RWPE1 (cell line): ENCODE data around the gene MAIP1.

Source experiments
- CTCF ChIA-PET: fragments of 350-600 bp; sonication (Branson Sonifier 250); formaldehyde crosslinking; extraction: SDS; loops from one replicate; lab custom pipeline; 2021; lab: Yijun Ruan, JAX
- POLR2A ChIA-PET: fragments of 400-600 bp; formaldehyde crosslinking; extraction: SDS; loops from one replicate; lab custom pipeline; 2020; ENCODE audit warnings: antibody characterized with exemption; ENCODE audit not compliant: low non-redundant PET; lab: Yijun Ruan, JAX
- DNase-seq: peaks from one replicate; pipeline ENCODE4 v3.0.0; 2012; ENCODE audit warnings: low spot score
- H3K27ac ChIP-seq: fragments of 450-650 bp; 2 replicates; pipeline ENCODE4 v1.5.1; 2017
- CTCF ChIP-seq: fragments of 450-650 bp; conservative IDR thresholded peaks from 2 replicates; pipeline ENCODE4 v1.5.1; 2017; ENCODE audit warnings: low read depth, mild to moderate bottlenecking

The MAIP1 gene

DNA sequence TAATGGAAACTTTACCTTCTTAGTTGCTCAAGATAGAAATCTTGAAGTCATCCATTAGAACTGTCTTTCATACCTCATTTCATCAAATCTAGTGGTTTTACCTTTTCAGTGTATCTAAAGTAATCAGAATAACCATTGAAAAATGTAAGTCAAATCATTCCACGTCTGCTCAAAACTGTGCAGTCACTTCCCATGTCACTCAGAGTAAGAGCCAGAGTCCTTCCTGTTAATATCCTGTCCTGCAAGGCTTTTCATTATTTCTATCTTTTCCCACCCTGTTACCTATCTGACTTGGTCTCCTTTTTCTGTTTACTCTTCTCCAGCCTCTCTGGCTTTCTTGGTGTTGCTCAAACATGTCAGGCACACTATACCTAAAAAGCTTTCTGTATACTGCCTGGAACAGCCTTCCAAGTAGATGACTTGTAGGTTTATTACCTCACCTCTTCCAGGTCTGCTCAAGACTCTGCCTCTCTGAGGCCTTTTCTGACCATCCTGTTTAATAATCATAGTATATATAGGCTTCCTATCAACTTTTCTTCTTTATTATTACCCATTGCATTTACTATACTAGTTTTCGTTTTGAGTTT lies 40.9 kb upstream of the MAIP1 start:
- DNase-seq = no peak
- CTCF ChIA-PET = interaction anchor here (0.6 kb wide), 1 partner anchor 11 kb away, joined by 3 read pairs; no protein-coding TSS in a partner anchor
- POLR2A ChIA-PET = no interaction called here
- no peak overlapping the region for H3K27ac ChIP-seq
- TF ChIP-seq CTCF = no peak

- H3K27ac ChIP-seq = no peak overlapping the region
- no peak for TF ChIP-seq CTCF
- ChIA-PET CTCF (interaction anchor here (0.6 kb wide), 1 partner anchor 564 kb away, joined by 5 read pairs; no protein-coding TSS in a partner anchor), POLR2A (no interaction called here)
- no peak for DNase-seq
Measured at GRCh38 chr2:199916980-199917379, 38.4 kb upstream of the MAIP1 start.

- ChIA-PET POLR2A (no interaction called here), CTCF (no interaction called here)
- no peak overlapping the region for H3K27ac ChIP-seq
- DNase-seq = no peak
- no peak for TF ChIP-seq CTCF
Measured at GRCh38 chr2:199922856-199923255, 32.5 kb upstream of the MAIP1 start.

DNA sequence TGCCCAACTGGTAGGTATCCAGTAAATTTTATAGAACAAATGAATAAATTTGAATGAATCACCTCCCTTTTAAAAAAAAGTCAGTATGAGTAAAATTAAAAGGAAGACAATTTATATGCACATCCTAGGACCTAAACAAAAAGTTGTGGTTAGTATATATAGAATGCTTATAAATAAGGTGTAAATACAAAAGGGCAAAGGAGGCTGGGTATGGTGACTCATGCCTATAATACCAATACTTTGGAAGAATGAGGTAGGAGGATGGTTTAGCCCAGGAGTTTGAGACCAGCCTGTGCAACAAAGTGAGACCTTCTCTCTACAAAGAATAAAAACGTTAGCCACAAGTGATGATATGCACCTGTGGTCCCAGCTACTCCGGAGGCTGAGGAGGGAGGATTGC lies 31.5 kb upstream of the MAIP1 start:
- no peak for DNase-seq
- no peak overlapping the region for H3K27ac ChIP-seq
- TF ChIP-seq CTCF = no peak
- ChIA-PET POLR2A (no interaction called here), CTCF (interaction anchor here (0.6 kb wide), 1 partner anchor 513 kb away, joined by 5 read pairs; no protein-coding TSS in a partner anchor)

DNA sequence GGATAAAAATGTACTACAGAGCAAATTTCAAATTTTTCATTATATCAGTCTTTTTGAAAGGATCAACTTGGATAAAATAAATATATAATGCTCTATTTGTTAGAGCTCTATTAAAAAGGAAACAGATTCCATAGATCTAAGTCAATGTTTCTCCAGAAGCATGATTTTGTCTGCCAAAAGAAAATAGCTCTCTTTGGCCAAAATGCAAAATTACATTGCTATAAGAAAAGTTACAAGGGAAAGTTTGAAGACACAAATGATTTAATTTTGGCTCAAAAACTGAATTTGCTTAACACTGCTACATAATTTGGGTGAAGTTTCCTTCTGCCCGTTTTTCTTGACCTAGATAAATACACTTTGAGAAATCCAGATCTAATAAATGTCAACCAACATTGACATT lies 28.6 kb upstream of the MAIP1 start:
- no peak for DNase-seq
- CTCF ChIA-PET = interaction anchor here (0.7 kb wide), 2 partner anchors 15 to 647 kb away, joined by 4 to 6 read pairs; no protein-coding TSS in a partner anchor
- H3K27ac ChIP-seq = no peak overlapping the region
- TF ChIP-seq CTCF = no peak
- POLR2A ChIA-PET = no interaction called here

DNA sequence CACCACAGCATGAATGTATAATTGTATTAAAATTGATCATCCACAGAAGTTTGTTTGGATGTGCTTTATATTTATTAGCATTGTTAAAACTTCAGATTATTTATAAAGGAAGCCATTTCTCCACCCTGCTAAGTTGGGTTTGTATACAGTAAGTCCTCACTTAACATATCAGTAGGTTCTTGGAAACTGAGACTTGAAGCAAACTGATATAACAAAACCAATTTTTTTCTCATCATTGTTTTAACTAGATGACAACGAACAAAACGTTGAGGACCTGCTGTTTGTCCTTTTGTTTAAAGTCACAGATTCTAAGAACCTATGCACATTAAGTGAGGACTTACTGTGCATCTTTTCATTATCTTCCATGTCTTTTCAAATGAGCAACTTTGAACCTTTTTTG lies 27.2 kb upstream of the MAIP1 start:
- ChIA-PET POLR2A (no interaction called here), CTCF (interaction anchor here (0.6 kb wide), 1 partner anchor 323 kb away, joined by 4 read pairs; no protein-coding TSS in a partner anchor)
- no peak for TF ChIP-seq CTCF

More for the DNA sequence above, 27.2 kb upstream of the MAIP1 start:
- H3K27ac ChIP-seq = no peak overlapping the region
- DNase-seq = no peak
